HFF-Myc (cell line): ENCODE results near the gene BNIP3.

Experiments
- DNase-seq: peaks from one replicate; pipeline ENCODE4 v3.0.0-alpha.2; 2011; ENCODE audit warnings: low read depth; ENCODE audit errors: extremely low read depth
- H3K4me3 ChIP-seq: replicated peaks from 2 replicates; pipeline ENCODE4 v1.5.1; 2011; ENCODE audit warnings: low read depth, mild to moderate bottlenecking, control low read depth, low read length
- TF ChIP-seq, protein P1 (sequence below): IDR thresholded peaks from 2 replicates; pipeline ENCODE4 v1.5.1; 2012; ENCODE audit warnings: mild to moderate bottlenecking, low read depth, low read length, control low read depth; ENCODE audit errors: missing control alignments

Gene BNIP3

DNA sequence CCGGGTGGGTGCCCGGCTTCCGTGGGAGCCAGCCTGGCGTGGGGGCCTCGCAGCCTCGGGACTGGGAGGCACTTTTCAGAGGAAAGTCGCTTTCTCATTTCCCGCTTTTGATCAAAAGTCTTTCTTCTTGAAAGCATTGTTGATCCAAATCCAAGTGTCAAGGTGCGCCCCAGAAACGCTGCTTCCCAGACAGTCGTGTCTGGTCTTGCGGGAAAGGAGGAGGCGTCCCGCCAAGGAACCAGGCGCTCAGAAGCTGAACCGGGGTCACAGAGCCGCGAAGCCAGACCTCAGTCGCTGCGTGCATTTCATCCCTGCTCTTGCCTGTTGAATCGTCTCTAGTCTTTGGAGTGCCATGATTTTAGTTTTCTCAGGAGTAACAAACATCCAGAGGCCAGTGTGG lies 1.1 kb upstream of the BNIP3 start:
- DNase-seq = no peak
- TF ChIP-seq, protein P1, sequence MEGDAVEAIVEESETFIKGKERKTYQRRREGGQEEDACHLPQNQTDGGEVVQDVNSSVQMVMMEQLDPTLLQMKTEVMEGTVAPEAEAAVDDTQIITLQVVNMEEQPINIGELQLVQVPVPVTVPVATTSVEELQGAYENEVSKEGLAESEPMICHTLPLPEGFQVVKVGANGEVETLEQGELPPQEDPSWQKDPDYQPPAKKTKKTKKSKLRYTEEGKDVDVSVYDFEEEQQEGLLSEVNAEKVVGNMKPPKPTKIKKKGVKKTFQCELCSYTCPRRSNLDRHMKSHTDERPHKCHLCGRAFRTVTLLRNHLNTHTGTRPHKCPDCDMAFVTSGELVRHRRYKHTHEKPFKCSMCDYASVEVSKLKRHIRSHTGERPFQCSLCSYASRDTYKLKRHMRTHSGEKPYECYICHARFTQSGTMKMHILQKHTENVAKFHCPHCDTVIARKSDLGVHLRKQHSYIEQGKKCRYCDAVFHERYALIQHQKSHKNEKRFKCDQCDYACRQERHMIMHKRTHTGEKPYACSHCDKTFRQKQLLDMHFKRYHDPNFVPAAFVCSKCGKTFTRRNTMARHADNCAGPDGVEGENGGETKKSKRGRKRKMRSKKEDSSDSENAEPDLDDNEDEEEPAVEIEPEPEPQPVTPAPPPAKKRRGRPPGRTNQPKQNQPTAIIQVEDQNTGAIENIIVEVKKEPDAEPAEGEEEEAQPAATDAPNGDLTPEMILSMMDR = no peak
- peak overlapping the region; percentile 76 for H3K4me3 ChIP-seq

DNA sequence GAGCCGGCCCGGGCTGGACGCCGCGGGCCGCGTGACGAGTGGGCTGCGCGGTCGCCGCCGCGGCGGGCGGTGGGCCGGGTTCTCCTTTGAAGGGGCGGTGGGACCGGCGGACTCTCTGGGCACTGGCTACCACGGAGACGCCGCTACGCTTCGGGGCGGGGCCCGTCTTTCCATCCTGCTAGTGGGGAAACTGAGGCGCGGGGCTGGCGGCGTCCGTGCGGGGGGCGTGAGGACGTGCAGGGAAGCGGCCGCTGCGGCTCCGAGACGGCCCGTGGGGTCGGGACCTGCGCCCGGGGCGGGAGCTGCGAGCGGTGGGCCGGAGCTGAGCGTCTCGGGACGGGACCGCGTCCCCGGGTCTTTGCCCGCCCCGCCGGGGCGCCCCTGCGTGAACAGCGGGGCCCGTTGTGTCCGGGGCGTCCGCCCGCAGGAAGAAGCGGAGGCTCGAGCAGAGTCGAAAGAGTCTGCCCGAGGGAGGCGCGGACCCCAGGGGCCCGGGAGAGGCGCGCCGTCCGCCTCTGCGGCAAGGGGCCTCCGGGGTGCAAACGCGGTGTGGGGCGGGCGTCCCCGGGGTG lies 548 bp upstream of the BNIP3 start:
- DNase-seq = no peak
- H3K4me3 ChIP-seq = peak overlapping the region; percentile 76
- TF ChIP-seq, protein P1 = no peak

DNA sequence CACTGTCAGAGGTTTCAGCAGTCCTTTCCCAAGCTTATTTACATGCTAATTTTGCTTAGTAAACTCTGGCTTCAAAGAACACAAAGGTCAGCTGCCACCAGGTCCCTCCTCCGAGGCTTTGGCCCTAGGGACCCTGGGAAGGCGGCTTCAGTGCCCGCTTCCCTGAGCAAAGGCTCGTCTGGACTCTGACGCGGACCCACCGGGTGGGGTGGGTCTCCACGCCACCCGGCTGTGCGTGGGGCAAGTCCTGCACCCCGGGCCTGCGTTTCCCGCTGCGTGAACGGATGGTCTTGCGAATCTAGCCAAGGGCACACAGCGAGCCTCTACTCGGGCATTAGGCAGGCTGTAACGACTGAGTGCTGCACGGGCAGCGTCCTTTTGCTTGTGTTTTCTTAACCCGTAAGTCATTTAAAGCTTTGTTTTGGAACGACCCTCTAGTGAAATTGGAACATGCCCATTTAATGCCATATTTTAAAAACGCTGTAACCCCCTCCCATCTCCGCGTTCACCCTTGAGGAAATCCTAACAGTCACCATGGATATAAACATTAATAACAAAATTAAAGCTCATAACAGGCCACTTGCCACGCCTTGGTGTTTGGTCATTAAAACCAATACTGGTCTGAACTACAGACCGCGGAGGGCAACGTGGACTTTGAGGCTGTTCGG lies 828 bp downstream of the BNIP3 start:
- TF ChIP-seq, protein P1 = no peak
- peak overlapping the region; percentile 76 for H3K4me3 ChIP-seq
- no peak for DNase-seq

DNA sequence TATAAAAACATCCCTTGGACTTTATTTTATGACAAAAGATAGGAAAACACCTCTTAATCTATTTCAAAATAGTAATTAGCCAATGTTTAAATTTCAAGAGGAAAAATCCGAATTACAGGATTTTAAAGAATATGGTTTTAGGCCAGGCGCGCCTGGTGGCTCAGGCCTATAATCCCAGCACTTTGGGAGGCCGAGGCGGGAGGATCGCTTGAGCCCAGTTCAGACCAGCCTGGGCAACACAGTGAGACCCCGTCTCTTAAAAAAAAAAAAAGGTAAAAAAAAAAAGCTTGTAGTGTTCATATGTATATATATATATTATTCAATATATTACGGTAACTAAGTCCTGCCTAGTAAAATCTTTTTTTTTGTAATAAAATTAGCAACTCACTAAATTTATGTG lies 1.4 kb downstream of the BNIP3 start:
- TF ChIP-seq, protein P1 = no peak
- DNase-seq = no peak
- peak overlapping the region; percentile 76 for H3K4me3 ChIP-seq

DNA sequence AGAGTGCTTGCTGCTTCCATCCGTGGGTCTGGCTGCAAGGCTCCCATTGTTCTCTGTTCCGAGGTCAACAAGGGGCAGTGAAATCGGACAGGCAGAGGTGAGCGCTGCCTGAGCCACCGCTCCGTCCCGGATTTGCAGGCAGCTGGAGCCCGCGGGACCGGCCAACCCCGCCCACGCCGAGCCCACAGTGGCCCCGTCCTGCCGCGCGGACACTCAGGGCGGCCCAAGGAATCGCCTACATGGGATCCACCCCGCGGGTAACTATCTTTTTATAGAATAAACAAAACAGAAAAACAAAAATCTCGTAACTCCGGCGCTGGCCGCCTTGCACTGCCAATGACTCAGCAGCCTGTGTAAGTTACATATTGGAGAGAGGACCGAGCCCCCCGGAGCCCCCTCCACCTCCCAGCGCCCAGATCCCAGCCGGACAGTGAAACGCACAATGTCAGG lies 1.9 kb downstream of the BNIP3 start:
- TF ChIP-seq, protein P1 = no peak
- peak overlapping the region; percentile 76 for H3K4me3 ChIP-seq
- DNase-seq = no peak

DNA sequence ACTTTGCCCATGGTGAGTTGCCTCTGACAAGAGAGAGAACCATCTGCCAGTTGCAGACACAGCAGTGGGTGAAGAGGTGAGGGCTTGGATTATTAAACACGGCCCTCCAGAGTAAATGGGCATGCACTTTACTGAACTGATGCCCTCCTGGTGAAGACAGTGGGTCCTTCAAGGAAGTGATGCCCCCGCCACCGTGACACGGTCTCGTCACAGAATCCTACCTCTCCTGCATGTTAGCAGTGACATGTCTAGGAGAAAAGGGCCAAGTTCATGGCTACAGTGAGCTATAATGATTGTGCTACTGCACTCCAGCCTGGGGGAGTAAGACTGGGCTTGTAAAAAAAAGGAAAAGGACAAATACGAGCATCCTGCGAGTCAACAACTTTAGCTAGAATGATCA lies 2.4 kb downstream of the BNIP3 start:
- DNase-seq = no peak
- TF ChIP-seq, protein P1 = no peak
- peak overlapping the region; percentile 76 for H3K4me3 ChIP-seq
